Activated naive CD4-positive, alpha-beta T cell treated with Interleukin-2 at 50 U/mL for 16 hours (primary cell): ENCODE data around the gene PRKCA.
"Not testable (repeated sequence)": the region's sequence is repeated elsewhere in the genome, so short reads cannot be mapped to it uniquely, and the experiment has no call there.

Experiments used
- DNase-seq: peaks from one replicate; pipeline ENCODE4 v3.0.0-alpha.2; 2020

The PRKCA gene

DNA sequence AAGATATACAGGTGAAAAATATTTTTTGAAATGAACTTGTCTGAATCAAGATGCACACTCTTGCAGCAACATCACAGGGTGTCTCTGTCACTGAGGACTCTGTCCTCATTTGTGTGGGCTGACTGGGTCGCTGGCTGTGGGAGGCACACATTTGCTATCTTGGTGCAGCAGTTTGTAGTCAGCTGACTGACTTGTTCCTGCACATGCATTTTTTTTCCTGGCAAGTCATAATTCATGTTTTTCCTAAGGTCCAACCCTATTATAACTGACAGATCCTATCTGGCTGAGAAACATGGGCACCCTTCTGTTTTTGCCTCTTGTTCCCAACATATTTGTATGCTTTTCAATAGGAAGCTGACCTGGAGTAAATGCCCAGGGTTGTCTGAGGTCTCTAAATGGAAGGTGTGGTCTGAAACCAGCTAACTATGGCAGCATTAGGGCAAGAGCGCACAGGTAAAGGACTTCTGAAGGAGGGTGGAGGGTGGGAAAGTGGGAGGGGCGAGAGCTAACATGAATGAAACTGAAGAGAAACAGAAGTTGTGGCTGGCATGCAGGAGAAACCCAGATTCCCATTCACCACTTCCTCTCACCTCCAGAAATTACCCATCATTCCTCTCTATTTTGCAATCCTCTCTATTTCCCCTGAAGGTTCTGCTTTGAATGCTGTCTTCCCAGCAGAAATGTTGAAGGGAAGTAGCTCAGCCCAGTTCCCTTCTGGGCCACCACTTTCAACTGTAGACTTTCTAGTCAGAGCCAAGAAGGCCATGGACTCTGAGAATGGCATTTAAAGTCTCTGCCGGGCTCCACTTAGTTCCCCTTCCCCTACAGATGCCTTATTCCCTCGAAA is 166.1 kb downstream of the PRKCA start:
- peak; percentile 26 for DNase-seq

DNA sequence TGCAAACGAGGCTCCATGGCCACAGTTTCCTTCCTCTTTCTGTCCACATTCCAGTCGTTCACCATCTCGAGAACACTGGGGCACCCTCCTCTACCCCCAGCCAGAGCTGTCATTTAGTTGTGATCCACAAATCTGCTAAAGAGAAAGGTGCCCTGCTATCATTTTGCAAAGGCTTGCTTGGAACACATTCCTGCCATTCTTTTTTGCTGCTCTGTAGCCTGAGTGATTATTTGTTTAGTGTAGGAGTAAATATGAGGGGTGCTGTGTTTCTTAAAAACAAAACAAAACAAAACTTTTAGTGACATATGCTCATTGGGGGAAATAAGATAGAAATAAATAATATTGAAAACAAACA is 166.7 kb downstream of the PRKCA start:
- DNase-seq, result no peak

DNA sequence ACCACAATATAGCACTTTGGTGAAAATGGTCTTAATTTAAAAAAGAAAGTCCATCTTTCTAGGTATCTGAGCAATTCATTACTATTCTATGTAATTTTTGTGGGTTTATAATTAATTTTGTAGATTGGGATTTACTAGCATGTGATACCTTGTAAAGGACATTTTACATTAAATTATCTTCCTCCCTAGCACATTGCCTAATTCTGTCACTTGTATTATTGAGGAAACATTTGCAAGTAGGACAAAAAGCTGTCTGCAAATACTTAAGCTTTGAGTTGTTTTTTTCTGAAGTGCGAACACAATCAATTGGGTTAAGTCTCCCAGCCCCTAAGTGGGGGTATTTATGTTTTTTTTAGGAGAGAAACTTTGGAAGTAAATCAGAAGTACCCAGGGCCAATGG is 167.0 kb downstream of the PRKCA start:
- no peak for DNase-seq

DNA sequence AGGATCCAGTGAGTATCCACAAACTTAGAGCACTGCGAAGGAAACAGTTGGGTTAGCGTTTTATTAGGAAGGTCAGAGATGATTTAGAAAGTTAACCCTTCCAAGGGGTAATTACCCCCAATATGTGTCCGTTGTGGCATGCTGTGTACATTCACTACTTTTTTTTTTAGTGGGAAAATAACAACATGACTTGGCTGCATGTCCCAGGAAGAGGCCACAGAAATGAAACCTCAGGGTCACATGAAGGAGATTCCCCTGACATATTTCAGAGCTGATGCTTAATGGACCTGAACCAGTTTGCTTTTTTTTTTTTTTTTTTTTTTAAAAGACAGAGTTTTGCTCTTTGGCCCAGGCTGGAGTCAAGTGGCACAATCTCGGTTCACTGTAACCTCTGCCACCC is 167.5 kb downstream of the PRKCA start:
- DNase-seq, result no peak

DNA sequence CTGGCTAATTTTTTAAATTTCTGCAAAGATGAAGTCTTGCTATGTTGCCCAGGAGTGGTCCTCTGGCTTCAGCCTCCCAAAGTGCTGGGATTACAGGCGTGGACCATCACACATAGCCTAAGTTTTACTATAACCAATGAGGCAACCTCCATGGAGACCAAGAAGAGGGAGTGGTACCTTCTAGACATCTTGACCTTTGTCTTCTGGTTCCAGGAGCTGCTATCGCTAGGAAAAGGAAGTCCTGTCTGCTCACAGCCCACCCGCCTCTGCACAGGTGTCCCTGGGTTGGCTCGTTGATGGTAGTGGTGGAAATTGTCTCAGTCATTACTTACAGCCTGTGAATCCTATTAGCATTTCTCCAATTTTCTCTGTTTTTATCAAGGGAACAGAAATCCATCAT is 169.7 kb downstream of the PRKCA start:
- DNase-seq, result no peak

DNA sequence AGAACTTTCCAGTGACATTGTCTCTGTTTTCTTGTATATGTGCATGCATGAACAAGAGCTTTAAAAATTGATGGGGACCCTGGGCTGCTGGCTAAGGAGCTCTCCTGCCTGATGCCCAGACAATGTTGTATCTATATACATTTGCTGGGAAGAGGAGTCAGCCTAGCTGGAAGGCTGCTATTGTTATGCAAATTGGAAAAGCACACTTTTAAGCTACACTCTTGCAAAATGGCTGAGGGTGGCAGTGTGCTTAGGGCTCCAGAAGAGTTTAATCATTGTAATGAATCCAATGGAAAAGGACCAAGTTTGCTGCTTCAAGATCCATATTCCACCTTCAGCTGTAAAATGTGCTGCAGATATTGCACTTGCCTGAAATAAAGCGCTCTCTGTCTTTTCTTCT is 171.8 kb downstream of the PRKCA start:
- DNase-seq, result no peak

DNA sequence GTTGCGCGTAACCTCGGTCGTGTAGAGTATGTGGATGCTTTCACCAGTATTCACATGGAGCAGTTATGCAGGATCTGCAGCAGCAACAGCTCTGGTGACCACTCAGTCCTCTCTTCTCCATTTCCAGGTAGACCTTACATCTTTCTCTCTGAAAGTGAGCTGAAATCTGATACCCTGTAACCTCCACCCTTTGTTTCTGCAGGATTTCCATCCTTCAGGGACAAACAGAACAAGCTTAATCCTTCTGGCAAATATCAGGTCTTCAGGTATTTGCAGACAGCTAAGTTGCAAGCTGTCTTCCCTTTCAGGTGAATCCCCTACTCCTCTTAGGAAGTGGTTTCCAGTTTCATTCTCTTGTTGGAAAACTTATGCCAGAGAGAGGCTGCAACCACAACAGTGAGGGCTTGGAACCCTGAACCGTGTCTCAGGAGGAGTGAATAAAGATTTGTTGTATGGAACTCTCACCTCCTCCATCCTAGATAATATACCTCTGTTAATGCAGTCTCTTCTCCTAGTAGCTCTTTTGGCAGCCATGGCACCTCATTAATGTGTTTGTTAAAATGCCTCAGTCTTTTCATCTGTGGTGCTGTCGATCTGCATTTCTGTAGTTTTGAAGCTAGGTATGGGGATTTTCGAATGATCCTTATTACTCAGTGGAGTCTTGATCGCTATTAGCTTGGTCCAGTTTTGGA is 172.5 kb downstream of the PRKCA start:
- no peak for DNase-seq

DNA sequence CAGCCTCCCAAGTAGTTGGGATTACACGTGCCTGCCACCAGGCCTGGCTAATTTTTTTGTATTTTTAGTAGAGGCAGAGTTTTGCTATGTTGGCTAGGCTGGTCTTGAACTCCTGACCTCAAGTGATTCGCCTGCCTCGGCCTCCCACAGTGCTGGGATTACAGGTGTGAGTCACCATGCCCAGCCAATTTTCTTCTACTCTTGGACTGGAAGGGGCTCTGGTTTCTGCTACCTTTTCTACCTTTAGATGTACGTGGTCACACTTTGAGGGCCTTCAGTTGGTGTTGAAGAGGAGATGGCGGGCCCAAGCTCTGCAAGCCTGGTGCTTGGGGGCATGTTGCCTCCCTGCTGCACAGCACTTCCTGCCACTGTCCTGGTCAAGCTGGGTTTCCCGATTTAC is 173.6 kb downstream of the PRKCA start:
- DNase-seq, result peak; percentile 14

DNA sequence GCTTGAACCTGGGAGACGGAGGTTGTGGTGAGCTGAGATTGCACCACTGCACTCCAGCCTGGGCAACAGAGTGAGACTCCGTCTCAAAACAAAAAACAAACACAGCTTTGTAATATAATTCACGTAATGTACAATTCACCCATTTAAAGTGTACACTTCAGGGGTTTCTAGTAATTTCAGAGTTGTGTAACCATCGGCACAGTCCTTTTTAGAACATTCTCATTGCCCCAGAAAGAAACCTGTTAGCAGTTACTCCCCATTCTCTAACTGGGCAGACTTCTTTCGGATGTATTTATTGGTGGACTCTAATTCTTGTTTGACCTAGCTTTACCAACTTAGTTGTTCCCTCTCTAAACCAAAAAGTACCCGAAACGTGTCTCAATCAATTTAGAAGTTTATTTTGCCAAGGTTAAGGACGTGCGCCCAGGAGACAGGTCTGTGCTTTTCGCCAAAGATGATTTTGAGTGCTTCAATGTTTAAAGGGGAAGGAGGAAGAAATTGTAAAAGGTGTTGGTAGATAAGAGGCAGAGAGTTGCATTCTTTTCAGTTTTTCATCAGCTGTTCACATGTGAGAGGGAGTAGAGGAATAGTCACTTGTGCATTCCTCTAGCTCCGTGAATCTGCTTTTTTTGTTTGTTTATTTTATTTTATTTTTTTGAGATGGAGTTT is 175.3 kb downstream of the PRKCA start:
- DNase-seq, result no peak

DNA sequence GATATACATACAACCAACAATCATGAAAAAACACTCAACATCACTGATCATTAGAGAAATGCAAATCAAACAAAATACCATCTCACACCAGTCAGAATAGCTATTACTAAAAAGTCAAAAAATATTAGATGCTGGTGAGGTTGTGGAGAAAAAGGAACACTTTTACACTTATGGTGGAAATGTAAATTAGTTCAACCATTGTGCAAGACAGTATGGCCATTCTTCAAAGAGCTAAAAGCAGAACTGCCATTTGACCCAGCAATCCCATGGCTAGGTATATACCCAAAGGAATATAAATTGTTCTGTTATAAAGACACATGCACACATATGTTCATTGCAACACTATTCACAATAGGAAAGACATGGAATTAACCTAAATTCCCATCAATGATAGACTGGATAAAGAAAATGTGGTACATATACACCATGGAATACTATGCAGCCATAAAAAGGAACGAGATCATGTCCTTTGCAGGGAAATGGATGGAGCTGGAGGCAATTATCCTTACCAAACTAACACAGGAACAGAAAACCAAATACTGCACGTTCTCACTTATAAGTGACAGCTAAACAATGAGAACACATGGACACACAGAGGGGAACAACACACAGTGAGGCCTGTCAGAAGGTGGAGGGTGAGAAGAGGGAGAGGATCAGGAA is 176.9 kb downstream of the PRKCA start:
- DNase-seq, result not testable (repeated sequence)

DNA sequence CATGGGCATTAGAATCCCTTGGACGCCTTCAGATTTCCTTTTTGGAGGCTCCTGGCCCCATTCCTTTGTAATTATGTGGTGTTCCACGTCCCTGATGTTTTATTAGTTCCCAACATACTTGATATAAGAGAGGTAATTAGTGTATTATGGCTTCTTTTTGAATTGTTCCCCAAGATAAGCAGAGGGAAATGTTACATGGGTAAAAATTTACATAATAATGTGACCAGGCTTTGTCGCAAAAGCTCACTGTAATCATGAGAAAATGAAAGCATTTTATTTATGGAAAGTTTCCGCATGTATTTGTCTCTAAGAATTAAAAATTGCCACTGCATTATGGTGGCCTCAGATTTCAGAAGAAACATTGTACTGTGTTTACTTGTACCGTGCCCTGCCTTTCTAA is 177.8 kb downstream of the PRKCA start:
- no peak for DNase-seq

DNA sequence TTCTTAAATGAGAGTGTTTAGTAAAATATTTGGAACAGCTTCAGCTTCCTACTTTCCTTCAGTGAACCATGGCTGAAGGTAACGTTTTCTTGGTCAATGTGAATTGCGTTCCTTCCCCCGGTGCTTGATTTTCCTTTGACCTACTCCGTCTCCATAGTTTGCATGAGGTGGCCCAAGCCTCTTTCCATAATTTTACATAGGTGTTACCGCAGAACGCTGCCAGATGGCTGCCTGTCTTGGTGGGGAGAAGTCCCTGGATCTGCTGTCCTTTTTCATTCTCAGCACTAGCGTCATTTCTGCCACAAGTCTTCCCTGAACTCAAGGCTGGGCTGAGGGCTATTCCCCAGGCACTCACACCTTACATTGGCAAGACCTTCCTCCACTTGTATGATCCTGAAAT is 178.4 kb downstream of the PRKCA start:
- DNase-seq, result no peak

DNA sequence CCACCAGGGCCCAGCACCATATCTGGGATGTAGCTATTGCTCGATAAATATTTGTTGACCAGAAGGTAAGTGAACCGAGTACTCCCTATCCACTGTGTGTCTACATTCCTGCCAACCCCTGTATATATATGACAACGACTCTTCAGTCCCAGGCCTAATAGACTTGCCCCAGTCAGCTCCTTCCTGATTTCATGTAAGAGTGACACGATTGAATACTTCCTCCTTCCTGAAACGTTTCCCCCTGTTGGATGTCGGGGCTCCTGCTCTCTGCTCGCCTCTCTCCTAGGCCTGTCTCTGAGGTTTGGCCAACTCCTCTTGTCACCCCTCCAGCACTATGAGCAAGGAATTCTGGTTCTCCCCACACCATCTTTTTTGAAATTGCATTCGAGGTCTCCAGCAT is 178.9 kb downstream of the PRKCA start:
- DNase-seq, result no peak

DNA sequence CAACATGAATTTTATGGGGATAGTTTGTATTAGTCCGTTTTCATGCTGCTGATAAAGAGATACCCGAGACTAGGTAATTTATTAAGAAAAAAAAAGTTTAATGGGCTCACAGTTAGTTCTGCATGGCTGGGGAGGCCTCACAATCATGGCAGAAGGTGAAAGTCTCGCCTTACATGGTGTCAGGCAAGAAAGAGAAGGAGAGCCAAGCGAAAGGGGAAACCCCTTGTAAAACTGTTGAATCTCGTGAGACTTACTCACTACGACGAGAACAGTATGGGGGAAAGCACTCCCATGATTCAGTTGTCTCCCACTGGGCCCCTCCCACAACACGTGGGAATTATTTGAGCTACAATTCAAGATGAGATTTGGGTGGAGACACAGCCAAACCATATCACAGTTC is 181.5 kb downstream of the PRKCA start:
- DNase-seq, result no peak

DNA sequence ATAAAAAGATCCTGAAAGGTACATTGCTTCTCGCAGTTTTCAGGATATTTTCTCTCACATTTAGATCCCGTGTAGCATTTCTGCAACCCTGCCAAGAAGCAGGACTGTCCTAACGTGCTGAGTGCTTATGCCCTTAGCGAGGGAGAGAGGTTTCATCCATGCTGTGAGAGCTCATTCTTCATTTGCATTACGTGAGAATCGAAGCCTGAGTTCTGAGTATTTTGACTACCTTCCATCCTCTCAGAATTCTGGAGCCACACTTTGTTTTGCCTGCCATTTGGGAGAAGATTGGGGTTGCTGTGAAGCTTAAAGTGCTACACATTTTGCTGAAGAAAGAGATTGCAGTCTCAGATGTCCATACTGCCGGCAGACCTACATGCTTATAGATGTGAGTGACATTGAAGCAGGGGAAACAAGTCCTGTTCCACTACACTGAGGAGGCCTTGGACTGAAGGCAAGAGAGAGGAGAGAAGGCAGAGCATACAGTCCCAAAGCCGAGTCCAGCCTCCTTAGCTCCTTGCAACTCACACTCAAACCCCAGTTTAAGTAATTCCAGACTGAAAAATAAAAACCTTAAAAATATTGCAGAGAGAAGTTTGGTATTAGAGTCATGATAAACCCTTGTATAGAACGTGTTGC is 183.0 kb downstream of the PRKCA start:
- no peak for DNase-seq

DNA sequence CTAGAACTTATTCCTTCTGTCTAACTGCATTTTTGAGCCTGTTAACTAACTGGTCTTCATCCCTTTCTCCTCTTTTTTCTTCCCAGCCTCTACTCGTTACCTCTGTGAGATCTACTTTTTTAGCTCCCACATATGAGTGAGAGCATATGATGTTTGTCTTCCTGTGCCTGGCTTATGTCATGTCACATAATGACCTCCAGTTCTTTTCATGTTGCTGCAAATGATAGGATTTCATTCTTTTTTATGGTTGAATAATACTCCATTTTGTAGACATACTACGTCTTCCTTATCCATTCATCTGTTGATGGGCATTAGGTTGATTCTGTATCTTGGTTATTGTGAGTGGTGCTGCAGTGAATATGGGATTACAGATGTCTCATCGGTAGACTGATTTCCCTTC is 184.7 kb downstream of the PRKCA start:
- no peak for DNase-seq

DNA sequence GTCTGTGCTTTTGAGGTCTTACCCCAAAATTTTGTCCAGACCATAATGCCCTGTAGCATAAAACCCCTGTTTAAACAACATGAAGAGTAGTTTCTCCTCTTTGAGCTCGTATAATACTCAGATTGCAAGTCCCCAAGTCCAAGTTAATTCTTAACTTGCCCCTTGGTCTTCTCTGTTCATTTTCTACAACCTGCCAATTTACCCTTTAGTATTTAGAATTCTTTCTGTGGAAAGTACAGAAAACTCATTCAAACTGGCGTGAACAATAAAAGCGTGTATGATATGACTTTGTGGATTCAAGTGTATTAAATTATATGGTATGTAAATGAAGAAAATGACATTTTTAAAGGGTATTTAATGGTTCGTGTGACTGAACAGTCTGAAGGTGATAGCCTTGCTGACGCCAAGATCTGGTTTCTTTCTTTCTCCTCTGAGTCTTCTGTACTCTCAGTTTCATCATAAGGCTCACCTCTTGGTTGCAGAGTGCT is 185.6 kb downstream of the PRKCA start:
- DNase-seq, result no peak

DNA sequence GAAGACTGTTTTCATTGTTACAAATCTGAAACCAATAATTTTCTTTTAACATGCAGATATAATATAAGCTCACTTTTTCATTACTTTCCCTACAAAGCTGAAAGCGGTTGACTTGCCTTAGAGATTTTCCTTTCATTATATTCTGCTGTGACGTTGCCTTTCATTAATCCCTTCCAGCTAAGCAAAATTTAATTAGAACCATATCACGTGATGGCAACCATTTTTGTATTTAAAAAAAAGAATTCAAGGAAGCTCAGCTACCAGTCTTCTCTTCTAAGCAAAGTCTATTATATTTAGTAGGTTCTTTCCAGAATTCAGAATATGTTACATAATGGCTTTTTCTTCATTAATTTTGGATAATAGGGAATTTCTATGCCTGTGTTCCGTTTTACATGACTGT is 186.5 kb downstream of the PRKCA start:
- DNase-seq, result no peak

DNA sequence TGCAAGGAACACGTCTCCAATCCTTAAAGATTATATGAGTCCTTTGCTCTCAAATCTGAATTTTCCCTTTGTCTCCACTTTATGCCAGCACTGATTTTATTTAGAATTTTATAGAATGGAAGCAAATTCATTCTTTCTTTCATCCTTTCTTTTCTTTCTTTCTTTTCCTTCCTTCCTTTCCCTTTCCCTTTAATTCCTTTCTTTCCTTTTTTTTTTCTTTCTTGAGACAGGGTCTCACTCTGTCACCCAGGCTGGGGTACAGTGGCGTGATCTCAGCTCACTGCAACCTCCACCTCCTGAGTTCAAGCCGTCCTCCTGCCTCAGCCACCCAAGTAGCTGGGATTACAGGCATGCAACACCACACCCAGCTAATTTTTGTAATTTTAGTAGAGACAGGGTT is 187.2 kb downstream of the PRKCA start:
- not testable (repeated sequence) for DNase-seq

DNA sequence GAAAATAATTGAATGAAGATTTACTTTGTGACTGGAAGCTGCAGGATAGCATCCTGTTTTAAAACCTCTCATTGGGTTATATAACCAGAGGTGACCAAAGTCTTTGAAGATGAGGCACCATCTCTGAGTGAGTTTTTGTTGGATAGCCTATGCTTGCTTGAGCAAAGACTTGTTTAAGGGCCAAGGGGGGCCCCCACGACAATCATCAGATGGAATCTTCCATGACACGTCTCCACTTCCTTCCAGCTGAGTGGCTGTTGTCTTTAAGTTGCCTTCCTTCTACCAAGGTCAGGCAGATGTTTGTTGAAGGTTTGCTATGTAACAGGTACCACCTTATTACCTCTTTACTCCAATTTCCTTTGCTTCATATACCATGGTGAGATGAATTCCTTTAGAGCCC is 188.8 kb downstream of the PRKCA start:
- DNase-seq, result no peak

DNA sequence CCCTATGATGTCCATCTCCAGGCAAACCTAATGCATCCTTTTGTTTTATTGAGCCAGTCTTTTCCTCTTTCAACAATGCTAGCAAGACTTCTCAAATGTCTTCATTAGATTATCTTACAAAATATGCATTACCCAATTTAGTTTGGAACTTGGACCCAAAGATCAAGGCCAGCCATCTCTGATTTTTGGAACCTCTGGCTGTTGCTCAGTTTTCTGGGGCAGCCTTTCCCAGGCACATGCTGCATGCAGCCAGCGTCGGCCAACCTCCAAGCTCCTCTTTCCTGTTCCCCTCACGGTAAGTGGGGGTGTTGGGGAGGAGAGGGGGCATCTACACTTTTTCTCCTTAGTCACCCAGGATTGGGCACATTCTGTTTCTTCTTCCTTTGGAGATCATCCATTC is 189.3 kb downstream of the PRKCA start:
- DNase-seq, result no peak

DNA sequence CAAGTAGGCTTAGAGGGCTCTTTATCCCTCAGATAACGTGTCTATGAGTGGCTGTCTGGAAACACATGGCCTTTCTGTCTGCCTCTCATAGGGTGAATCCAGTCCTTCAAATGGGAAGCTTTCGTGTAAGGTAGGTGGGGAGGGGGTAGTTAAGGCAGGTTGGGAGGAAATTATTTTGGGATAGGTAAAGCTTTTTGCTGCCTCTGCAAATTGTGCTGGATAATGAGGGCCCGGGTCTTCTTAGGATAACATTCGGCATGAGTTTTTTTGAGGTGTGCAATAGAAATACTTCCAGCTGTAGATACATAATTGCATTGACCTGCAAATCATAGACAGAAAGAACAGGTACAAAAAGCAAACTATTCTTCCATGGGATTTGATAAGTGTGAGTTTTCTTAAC is 189.7 kb downstream of the PRKCA start:
- DNase-seq, result no peak

DNA sequence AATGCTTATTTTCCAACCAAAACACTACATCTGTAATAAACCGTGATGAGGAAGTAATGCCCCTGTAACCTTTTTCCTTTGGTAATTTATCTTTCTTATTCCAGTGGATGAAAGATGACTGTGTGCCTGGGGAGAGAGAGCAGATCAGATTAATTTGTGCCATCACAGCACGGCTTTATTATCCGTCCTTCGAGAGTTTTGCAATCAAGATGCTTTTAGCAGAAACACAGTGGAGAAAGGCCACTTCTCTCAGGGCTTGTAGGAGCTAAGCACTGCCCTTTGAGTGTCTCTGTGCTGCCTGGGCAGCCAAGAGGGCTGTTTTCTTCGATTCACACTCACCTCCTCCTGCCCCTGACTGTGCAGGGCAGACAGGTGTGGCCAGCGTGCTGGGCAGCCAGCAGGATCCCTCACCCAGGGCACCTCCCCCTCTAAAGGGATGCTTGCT is 190.2 kb downstream of the PRKCA start:
- no peak for DNase-seq
